Hindlimb muscle (tissue), 1 donor: ENCODE results near the gene GNA15. TPM values are rescaled to one million over a fixed set of nuclear protein-coding genes. Genes with fewer than 3 reads are reported as not detected.

ENCODE experiments used
- DNase-seq: peaks from one replicate; pipeline ENCODE4 v3.0.0-alpha.2; 2013
- polyA plus RNA-seq: library from polyadenylated mRNA; unstranded; fragments of 120-200 nt; gene quantifications from one replicate; pipeline ENCODE4 v1.2.1, GENCODE V29; 2013; ENCODE audit not compliant: insufficient read length

Gene GNA15
- polyA plus RNA-seq, 1 donor: 2.6 TPM

- DNase-seq: no peak
Measured at GRCh38 chr19:3213159-3213558, 77.3 kb downstream of the GNA15 start.

Other genes with a start within 250 kb of the GNA15 start
- 3.2 TPM for gene ZNF57, start 235.1 kb upstream of the GNA15 start, polyA plus RNA-seq
- gene ZNF77, start 191.1 kb upstream of the GNA15 start, polyA plus RNA-seq: 4.0 TPM
- 0.74 TPM for gene TLE6, start 158.5 kb upstream of the GNA15 start, polyA plus RNA-seq
- gene TLE2, start 106.8 kb upstream of the GNA15 start, polyA plus RNA-seq: 30.8 TPM
- 691 TPM for gene TLE5, start 73.5 kb upstream of the GNA15 start, polyA plus RNA-seq
- gene GNA11, start 41.7 kb upstream of the GNA15 start, polyA plus RNA-seq: 66.2 TPM
- gene S1PR4, start 42.7 kb downstream of the GNA15 start, polyA plus RNA-seq: 0.34 TPM
- gene NCLN, start 49.9 kb downstream of the GNA15 start, polyA plus RNA-seq: 35.9 TPM
- gene CELF5, start 88.6 kb downstream of the GNA15 start, polyA plus RNA-seq: 0.08 TPM
- gene NFIC, start 230.6 kb downstream of the GNA15 start, polyA plus RNA-seq: 51.4 TPM